NCI-H146 treated with DMSO at 0.1 percent for 48 hours (cell line): Measurements from ENCODE around the gene GALNTL6.
"Not testable (repeated sequence)": the region's sequence is repeated elsewhere in the genome, so short reads cannot be mapped to it uniquely, and the experiment has no call there.

ENCODE experiments used
- DNase-seq: peaks from one replicate; lab custom pipeline; 2025; ENCODE audit not compliant: unreplicated experiment; lab: John Stamatoyannopoulos, UW

GALNTL6 gene

GRCh38 chr4:173002830-173003561 lies 1189.8 kb downstream of the GALNTL6 start:
- no peak for DNase-seq

- DNase-seq: no peak
These were observed 1192.9 kb downstream of the GALNTL6 start for GRCh38 chr4:173005912-173006633.

GRCh38 chr4:173008436-173008835 lies 1195.2 kb downstream of the GALNTL6 start:
- no peak for DNase-seq

- no peak for DNase-seq
These were observed 1196.1 kb downstream of the GALNTL6 start for GRCh38 chr4:173009129-173009823.

GRCh38 chr4:173012608-173013007 lies 1199.4 kb downstream of the GALNTL6 start:
- DNase-seq: no peak

GRCh38 chr4:173013232-173013930 lies 1200.2 kb downstream of the GALNTL6 start:
- no peak for DNase-seq

- DNase-seq: peak; percentile 7
These were observed 1200.9 kb downstream of the GALNTL6 start for GRCh38 chr4:173014113-173014558.

- no peak for DNase-seq
These were observed 1201.6 kb downstream of the GALNTL6 start for GRCh38 chr4:173014836-173015235.

GRCh38 chr4:173017802-173018201 lies 1204.6 kb downstream of the GALNTL6 start:
- no peak for DNase-seq

- DNase-seq: no peak
These were observed 1205.2 kb downstream of the GALNTL6 start for GRCh38 chr4:173018446-173018845.

GRCh38 chr4:173019664-173020063 lies 1206.5 kb downstream of the GALNTL6 start:
- no peak for DNase-seq

GRCh38 chr4:173021746-173022573 lies 1208.8 kb downstream of the GALNTL6 start:
- not testable (repeated sequence) for DNase-seq

- DNase-seq: no peak
These were observed 1211.0 kb downstream of the GALNTL6 start for GRCh38 chr4:173024203-173024602.

- DNase-seq: peak; percentile 61
These were observed 1211.9 kb downstream of the GALNTL6 start for GRCh38 chr4:173025131-173025530.

GRCh38 chr4:173037242-173037641 lies 1224.0 kb downstream of the GALNTL6 start:
- no peak for DNase-seq

GRCh38 chr4:173038192-173038896 lies 1225.1 kb downstream of the GALNTL6 start:
- DNase-seq: peak; percentile 23

GRCh38 chr4:173039617-173040577 lies 1226.7 kb downstream of the GALNTL6 start:
- peak; percentile 40 for DNase-seq

GRCh38 chr4:173041482-173041881 lies 1228.3 kb downstream of the GALNTL6 start:
- no peak for DNase-seq
